HG02840 (cell line): ENCODE measurements around the gene NUDT4.

Experiments
- ATAC-seq: cut with Tn5 transposase; IDR thresholded peaks from one replicate; pipeline ENCODE4 v1.9.1; 2021; ENCODE audit warnings: mild to moderate bottlenecking, moderate library complexity, moderate number of reproducible peaks; ENCODE audit not compliant: unreplicated experiment, low FRiP score

NUDT4 gene

GRCh38 chr12:93451423-93452158, 73.9 kb downstream of the NUDT4 start:
- no peak for ATAC-seq

- no peak for ATAC-seq
Observed at GRCh38 chr12:93453633-93454032, 75.9 kb downstream of the NUDT4 start.

GRCh38 chr12:93456077-93456476, 78.4 kb downstream of the NUDT4 start:
- ATAC-seq, result no peak
